HepG2 (cell line): ENCODE measurements around the gene SVOP. TPM values are rescaled to one million over a fixed set of nuclear protein-coding genes. Genes with fewer than 3 reads are reported as not detected.

Source experiments
- AHR ChIP-seq: IDR thresholded peaks from 2 replicates; pipeline ENCODE4 v1.6.1; 2018; ENCODE audit warnings: missing genetic modification reagents, missing compliant biosample characterization
- CC2D1A ChIP-seq: sonication (generic); formaldehyde crosslinking; IDR thresholded peaks from 2 replicates; pipeline ENCODE4 v1.8.1; 2023; ENCODE audit warnings: mild to moderate bottlenecking, missing genetic modification reagents
- DPF2 ChIP-seq: sonication (generic); formaldehyde crosslinking; IDR thresholded peaks from 2 replicates; pipeline ENCODE4 v1.4.0; 2020; ENCODE audit warnings: mild to moderate bottlenecking, low read depth, missing genetic modification reagents, borderline replicate concordance
- SKI ChIP-seq: fragments of 450-650 bp; IDR thresholded peaks from one replicate; pipeline ENCODE4 v1.6.1; 2018; ENCODE audit warnings: mild to moderate bottlenecking; ENCODE audit not compliant: partially characterized antibody
- YEATS2 ChIP-seq: sonication (generic); formaldehyde crosslinking; IDR thresholded peaks from 2 replicates; pipeline ENCODE4 v1.4.0; 2020; ENCODE audit warnings: missing genetic modification reagents, borderline replicate concordance
- ZFY ChIP-seq: sonication (generic); formaldehyde crosslinking; IDR thresholded peaks from 2 replicates; pipeline ENCODE4 v1.4.0; 2020; ENCODE audit warnings: missing genetic modification reagents
- ZKSCAN8 ChIP-seq: IDR thresholded peaks from 2 replicates; pipeline ENCODE4 v1.6.1; 2016; ENCODE audit warnings: borderline replicate concordance, missing genetic modification reagents, missing compliant biosample characterization
- ZMYM2 ChIP-seq: sonication (generic); formaldehyde crosslinking; IDR thresholded peaks from 2 replicates; pipeline ENCODE4 v1.8.0; 2022; ENCODE audit warnings: mild to moderate bottlenecking, missing genetic modification reagents
- ZNF260 ChIP-seq: sonication (generic); formaldehyde crosslinking; IDR thresholded peaks from 2 replicates; pipeline ENCODE4 v1.4.0; 2020; ENCODE audit warnings: missing genetic modification reagents, low read depth, mild to moderate bottlenecking, borderline replicate concordance
- ZNF367 ChIP-seq: sonication (generic); formaldehyde crosslinking; IDR thresholded peaks from 2 replicates; pipeline ENCODE4 v1.4.0; 2020; ENCODE audit warnings: missing genetic modification reagents, borderline replicate concordance
- ZNF547 ChIP-seq: sonication (generic); formaldehyde crosslinking; IDR thresholded peaks from 2 replicates; pipeline ENCODE4 v1.5.1; 2020; ENCODE audit warnings: mild to moderate bottlenecking, missing genetic modification reagents
- ZNF549 ChIP-seq: sonication (generic); formaldehyde crosslinking; IDR thresholded peaks from 2 replicates; pipeline ENCODE4 v1.5.0; 2020; ENCODE audit warnings: missing genetic modification reagents
- ZNF607 ChIP-seq: sonication (generic); formaldehyde crosslinking; IDR thresholded peaks from 2 replicates; pipeline ENCODE4 v1.5.1; 2020; ENCODE audit warnings: missing genetic modification reagents, mild to moderate bottlenecking, borderline replicate concordance
- polyA plus RNA-seq, 8 experiments: library from polyadenylated mRNA; depleted of rRNA in 3 of 8; stranded (reverse) in 7 of 8; unstranded in 1 of 8; fragments of >200 nt; fragmentation: Illumina TruSeq in 4 of 8; extraction: Trizol in 4 of 8; gene quantifications; 2 replicates each; pipeline versions ENCODE4 v1.2.1 to v1.2.3, GENCODE V29; 2011 to 2016; ENCODE audit warnings: low read depth in 4 of 8, missing spikeins in 1 of 8, mixed read lengths in 1 of 8; ENCODE audit not compliant: insufficient read depth in 1 of 8
- total RNA-seq, 5 experiments: library from RNA; depleted of rRNA; stranded (reverse); fragments of >200 nt; fragmentation: Illumina TruSeq; extraction: Trizol; gene quantifications; 2 replicates each; pipeline ENCODE4 v1.2.3, GENCODE V29; 2016; ENCODE audit warnings: low read depth in 1 of 5
- TF ChIP-seq, protein P1 (sequence below), 2 experiments: IDR thresholded peaks; 2 replicates each; pipeline ENCODE4 v1.6.1; 2011 to 2012; ENCODE audit warnings: low read length in 2 of 2, borderline replicate concordance in 1 of 2, low read depth in 1 of 2, mild to moderate bottlenecking in 1 of 2, moderate library complexity in 1 of 2
- TF ChIP-seq, protein P2 (sequence below): sonication (generic); formaldehyde crosslinking; IDR thresholded peaks from 2 replicates; pipeline ENCODE4 v1.4.0; 2020; ENCODE audit warnings: missing genetic modification reagents, mild to moderate bottlenecking, borderline replicate concordance
- TF ChIP-seq, protein P3 (sequence below): IDR thresholded peaks from 2 replicates; pipeline ENCODE4 v1.6.1; 2012; ENCODE audit warnings: low read length, improper control_type of control experiment
- TF ChIP-seq, protein P4 (sequence below): sonication (generic); formaldehyde crosslinking; IDR thresholded peaks from 2 replicates; pipeline ENCODE4 v1.8.0; 2022; ENCODE audit warnings: mild to moderate bottlenecking, missing genetic modification reagents, borderline replicate concordance

SVOP gene
- total and polyA plus RNA-seq, 2 of the 13 experiments (the other 11 are each of a cell fraction or from before 2014, with no cell fraction given) = not detected

GRCh38 chr12:109065154-109065852 lies 44.4 kb upstream of the SVOP start (continued):
- TF ChIP-seq, protein P1, sequence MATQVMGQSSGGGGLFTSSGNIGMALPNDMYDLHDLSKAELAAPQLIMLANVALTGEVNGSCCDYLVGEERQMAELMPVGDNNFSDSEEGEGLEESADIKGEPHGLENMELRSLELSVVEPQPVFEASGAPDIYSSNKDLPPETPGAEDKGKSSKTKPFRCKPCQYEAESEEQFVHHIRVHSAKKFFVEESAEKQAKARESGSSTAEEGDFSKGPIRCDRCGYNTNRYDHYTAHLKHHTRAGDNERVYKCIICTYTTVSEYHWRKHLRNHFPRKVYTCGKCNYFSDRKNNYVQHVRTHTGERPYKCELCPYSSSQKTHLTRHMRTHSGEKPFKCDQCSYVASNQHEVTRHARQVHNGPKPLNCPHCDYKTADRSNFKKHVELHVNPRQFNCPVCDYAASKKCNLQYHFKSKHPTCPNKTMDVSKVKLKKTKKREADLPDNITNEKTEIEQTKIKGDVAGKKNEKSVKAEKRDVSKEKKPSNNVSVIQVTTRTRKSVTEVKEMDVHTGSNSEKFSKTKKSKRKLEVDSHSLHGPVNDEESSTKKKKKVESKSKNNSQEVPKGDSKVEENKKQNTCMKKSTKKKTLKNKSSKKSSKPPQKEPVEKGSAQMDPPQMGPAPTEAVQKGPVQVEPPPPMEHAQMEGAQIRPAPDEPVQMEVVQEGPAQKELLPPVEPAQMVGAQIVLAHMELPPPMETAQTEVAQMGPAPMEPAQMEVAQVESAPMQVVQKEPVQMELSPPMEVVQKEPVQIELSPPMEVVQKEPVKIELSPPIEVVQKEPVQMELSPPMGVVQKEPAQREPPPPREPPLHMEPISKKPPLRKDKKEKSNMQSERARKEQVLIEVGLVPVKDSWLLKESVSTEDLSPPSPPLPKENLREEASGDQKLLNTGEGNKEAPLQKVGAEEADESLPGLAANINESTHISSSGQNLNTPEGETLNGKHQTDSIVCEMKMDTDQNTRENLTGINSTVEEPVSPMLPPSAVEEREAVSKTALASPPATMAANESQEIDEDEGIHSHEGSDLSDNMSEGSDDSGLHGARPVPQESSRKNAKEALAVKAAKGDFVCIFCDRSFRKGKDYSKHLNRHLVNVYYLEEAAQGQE (IDR thresholded peaks at IDR 0.05; ENCODE audit: borderline replicate concordance in 1 of 2, low read depth in 1 of 2, low read length in 2 of 2) = no peak
- TF ChIP-seq, protein P2, sequence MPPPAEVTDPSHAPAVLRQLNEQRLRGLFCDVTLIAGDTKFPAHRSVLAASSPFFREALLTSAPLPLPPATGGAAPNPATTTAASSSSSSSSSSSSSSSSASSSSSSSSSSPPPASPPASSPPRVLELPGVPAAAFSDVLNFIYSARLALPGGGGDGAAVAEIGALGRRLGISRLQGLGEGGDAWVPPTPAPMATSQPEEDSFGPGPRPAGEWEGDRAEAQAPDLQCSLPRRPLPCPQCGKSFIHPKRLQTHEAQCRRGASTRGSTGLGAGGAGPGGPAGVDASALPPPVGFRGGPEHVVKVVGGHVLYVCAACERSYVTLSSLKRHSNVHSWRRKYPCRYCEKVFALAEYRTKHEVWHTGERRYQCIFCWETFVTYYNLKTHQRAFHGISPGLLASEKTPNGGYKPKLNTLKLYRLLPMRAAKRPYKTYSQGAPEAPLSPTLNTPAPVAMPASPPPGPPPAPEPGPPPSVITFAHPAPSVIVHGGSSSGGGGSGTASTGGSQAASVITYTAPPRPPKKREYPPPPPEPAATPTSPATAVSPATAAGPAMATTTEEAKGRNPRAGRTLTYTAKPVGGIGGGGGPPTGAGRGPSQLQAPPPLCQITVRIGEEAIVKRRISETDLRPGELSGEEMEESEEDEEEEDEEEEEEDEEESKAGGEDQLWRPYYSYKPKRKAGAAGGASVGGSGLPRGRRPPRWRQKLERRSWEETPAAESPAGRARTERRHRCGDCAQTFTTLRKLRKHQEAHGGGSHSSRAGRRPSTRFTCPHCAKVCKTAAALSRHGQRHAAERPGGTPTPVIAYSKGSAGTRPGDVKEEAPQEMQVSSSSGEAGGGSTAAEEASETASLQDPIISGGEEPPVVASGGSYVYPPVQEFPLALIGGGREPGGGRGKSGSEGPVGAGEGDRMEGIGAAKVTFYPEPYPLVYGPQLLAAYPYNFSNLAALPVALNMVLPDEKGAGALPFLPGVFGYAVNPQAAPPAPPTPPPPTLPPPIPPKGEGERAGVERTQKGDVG (CRISPR knock-in tag) = no peak
- no peak for TF ChIP-seq ZNF260 (CRISPR knock-in tag)
- TF ChIP-seq CC2D1A (CRISPR knock-in tag) = no peak
- no peak for TF ChIP-seq AHR (CRISPR knock-in tag)
- 0 out of 2 replicates have a peak, but pooled peaks have one; percentile 37 for TF ChIP-seq YEATS2 (CRISPR knock-in tag)
- TF ChIP-seq SKI = no peak
- TF ChIP-seq ZNF549 (CRISPR knock-in tag) = no peak
- no peak for TF ChIP-seq ZMYM2
- TF ChIP-seq, protein P3, sequence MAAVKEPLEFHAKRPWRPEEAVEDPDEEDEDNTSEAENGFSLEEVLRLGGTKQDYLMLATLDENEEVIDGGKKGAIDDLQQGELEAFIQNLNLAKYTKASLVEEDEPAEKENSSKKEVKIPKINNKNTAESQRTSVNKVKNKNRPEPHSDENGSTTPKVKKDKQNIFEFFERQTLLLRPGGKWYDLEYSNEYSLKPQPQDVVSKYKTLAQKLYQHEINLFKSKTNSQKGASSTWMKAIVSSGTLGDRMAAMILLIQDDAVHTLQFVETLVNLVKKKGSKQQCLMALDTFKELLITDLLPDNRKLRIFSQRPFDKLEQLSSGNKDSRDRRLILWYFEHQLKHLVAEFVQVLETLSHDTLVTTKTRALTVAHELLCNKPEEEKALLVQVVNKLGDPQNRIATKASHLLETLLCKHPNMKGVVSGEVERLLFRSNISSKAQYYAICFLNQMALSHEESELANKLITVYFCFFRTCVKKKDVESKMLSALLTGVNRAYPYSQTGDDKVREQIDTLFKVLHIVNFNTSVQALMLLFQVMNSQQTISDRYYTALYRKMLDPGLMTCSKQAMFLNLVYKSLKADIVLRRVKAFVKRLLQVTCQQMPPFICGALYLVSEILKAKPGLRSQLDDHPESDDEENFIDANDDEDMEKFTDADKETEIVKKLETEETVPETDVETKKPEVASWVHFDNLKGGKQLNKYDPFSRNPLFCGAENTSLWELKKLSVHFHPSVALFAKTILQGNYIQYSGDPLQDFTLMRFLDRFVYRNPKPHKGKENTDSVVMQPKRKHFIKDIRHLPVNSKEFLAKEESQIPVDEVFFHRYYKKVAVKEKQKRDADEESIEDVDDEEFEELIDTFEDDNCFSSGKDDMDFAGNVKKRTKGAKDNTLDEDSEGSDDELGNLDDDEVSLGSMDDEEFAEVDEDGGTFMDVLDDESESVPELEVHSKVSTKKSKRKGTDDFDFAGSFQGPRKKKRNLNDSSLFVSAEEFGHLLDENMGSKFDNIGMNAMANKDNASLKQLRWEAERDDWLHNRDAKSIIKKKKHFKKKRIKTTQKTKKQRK = no peak
- TF ChIP-seq ZFY (CRISPR knock-in tag) = 0 out of 2 replicates have a peak, but pooled peaks have one; percentile 10
- TF ChIP-seq, protein P4, sequence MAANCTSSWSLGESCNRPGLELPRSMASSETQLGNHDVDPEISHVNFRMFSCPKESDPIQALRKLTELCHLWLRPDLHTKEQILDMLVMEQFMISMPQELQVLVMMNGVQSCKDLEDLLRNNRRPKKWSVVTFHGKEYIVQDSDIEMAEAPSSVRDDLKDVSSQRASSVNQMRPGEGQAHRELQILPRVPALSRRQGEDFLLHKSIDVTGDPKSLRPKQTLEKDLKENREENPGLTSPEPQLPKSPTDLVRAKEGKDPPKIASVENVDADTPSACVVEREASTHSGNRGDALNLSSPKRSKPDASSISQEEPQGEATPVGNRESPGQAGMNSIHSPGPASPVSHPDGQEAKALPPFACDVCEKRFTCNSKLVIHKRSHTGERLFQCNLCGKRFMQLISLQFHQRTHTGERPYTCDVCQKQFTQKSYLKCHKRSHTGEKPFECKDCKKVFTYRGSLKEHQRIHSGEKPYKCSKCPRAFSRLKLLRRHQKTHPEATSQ (CRISPR knock-in tag) = no peak
- no peak for TF ChIP-seq DPF2 (CRISPR knock-in tag)
- TF ChIP-seq ZNF607 (CRISPR knock-in tag) = no peak
- TF ChIP-seq ZNF367 (CRISPR knock-in tag) = no peak
- TF ChIP-seq ZNF547 (CRISPR knock-in tag) = no peak
- no peak for TF ChIP-seq ZKSCAN8 (CRISPR knock-in tag)
